ENCODE measurements around the gene HMCN2.

DNA sequence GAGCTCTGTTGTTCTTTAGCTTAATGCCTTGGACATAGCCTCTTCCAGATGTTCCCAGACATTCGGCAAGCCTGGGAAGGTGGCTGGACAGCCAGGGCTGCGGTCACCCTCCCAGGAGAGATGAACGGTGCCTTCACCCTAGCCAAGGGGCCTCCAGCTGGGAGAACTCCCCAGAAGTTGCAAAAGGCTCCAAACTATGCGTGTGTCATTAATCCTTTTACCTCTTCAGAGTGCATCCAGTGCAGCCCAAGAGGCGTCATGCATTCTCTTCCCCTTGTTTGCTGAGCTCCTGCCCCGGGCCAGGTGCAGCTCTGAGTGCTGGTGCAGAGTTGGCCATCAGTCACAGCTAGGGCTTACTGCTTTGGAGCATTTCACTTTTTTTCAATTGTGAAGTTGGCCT, 22.8 kb downstream of the HMCN2 start:
- TF ChIP-seq CTCF (IDR thresholded peaks at IDR 0.05), result no peak
- TF ChIP-seq RAD21 (conservative IDR thresholded peaks at IDR 0.05 in 1 of 2, IDR thresholded peaks at IDR 0.05 in 1 of 2), result no peak
- no peak for TF ChIP-seq BHLHE40 (IDR thresholded peaks at IDR 0.05; ENCODE audit: low read depth, low read length)
- no peak for TF ChIP-seq POLR2A (IDR thresholded peaks at IDR 0.05; ENCODE audit: low read length)
- TF ChIP-seq RFX5 (IDR thresholded peaks at IDR 0.05), result no peak
- TF ChIP-seq RCOR1 (IDR thresholded peaks at IDR 0.05; ENCODE audit: low read depth, low read length), result no peak
- no peak for TF ChIP-seq TP53 (CRISPR knock-in tag; IDR thresholded peaks at IDR 0.05)
- no peak for TF ChIP-seq CHD2 (IDR thresholded peaks at IDR 0.05; ENCODE audit: low read length, partially characterized antibody)
- TF ChIP-seq JUN (IDR thresholded peaks at IDR 0.05), result no peak
